ENCODE results near the gene TPK1.

The TPK1 gene

GRCh38 chr7:144653449-144653848, 182.4 kb downstream of the TPK1 start:
- no peak overlapping the region for H3K27ac ChIP-seq
- no peak for DNase-seq (ENCODE audit: low spot score)
- TF ChIP-seq CTCF (IDR thresholded peaks at IDR 0.05) = no peak
- H3K4me3 ChIP-seq = no peak overlapping the region

GRCh38 chr7:144650439-144650838, 185.4 kb downstream of the TPK1 start:
- no peak overlapping the region for H3K4me3 ChIP-seq
- no peak overlapping the region for H3K27ac ChIP-seq
- no peak for TF ChIP-seq CTCF (IDR thresholded peaks at IDR 0.05)
- no peak for DNase-seq (ENCODE audit: low spot score)

- TF ChIP-seq CTCF (IDR thresholded peaks at IDR 0.05) = no peak
- Histone ChIP-seq H3K27ac (no peak overlapping the region), H3K4me3 (no peak overlapping the region)
- DNase-seq (ENCODE audit: low spot score) = no peak
These were observed 186.7 kb downstream of the TPK1 start for GRCh38 chr7:144649120-144649519.

- no peak for TF ChIP-seq CTCF (IDR thresholded peaks at IDR 0.05)
- Histone ChIP-seq H3K4me3 (no peak overlapping the region), H3K27ac (no peak overlapping the region)
- DNase-seq (ENCODE audit: low spot score) = no peak
These were observed 194.3 kb downstream of the TPK1 start for GRCh38 chr7:144641389-144642044.

GRCh38 chr7:144632724-144633123, 203.1 kb downstream of the TPK1 start:
- Histone ChIP-seq H3K27ac (no peak overlapping the region), H3K4me3 (no peak overlapping the region)
- no peak for TF ChIP-seq CTCF (IDR thresholded peaks at IDR 0.05)
- no peak for DNase-seq (ENCODE audit: low spot score)

GRCh38 chr7:144629598-144629997, 206.3 kb downstream of the TPK1 start:
- Histone ChIP-seq H3K27ac (no peak overlapping the region), H3K4me3 (no peak overlapping the region)
- no peak for DNase-seq (ENCODE audit: low spot score)
- no peak for TF ChIP-seq CTCF (IDR thresholded peaks at IDR 0.05)

GRCh38 chr7:144629011-144629410, 206.8 kb downstream of the TPK1 start:
- no peak for TF ChIP-seq CTCF (IDR thresholded peaks at IDR 0.05)
- H3K27ac ChIP-seq = no peak overlapping the region
- H3K4me3 ChIP-seq = no peak overlapping the region
- no peak for DNase-seq (ENCODE audit: low spot score)

Measured in coronary artery (tissue), 2 donors.